ENCODE data around the gene ACVR1B. TPM values are rescaled to one million over a fixed set of nuclear protein-coding genes. Genes with fewer than 3 reads are reported as not detected.

ACVR1B gene
- polyA plus RNA-seq, 10 donors: 10.3 to 19.2 (median 13.1) TPM

GRCh38 chr12:51915003-51915625 is 36.4 kb upstream of the ACVR1B start:
- no peak for DNase-seq

- DNase-seq: no peak
Observed at GRCh38 chr12:51915951-51916350, 35.5 kb upstream of the ACVR1B start.

- DNase-seq: no peak
Observed at GRCh38 chr12:51917041-51917590, 34.4 kb upstream of the ACVR1B start.

GRCh38 chr12:51917746-51918453 is 33.6 kb upstream of the ACVR1B start:
- DNase-seq: peak in 1 of 3 donors; percentile 43

- DNase-seq: no peak
Observed at GRCh38 chr12:51920046-51920445, 31.5 kb upstream of the ACVR1B start.

GRCh38 chr12:51921017-51921725 is 30.3 kb upstream of the ACVR1B start:
- peak; percentile 57 to 72 (median 60) for DNase-seq

GRCh38 chr12:51922146-51922545 is 29.4 kb upstream of the ACVR1B start:
- DNase-seq: no peak

- DNase-seq: peak; percentile 46 to 82 (median 62)
Observed at GRCh38 chr12:51922762-51923505, 28.6 kb upstream of the ACVR1B start.

GRCh38 chr12:51923506-51924365 is 27.8 kb upstream of the ACVR1B start:
- peak in 2 of 3 donors; percentile 63 to 78 for DNase-seq

- peak in 1 of 3 donors; percentile 30 for DNase-seq
Observed at GRCh38 chr12:51924551-51925319, 26.8 kb upstream of the ACVR1B start.

GRCh38 chr12:51925346-51926063 is 26.0 kb upstream of the ACVR1B start:
- DNase-seq: no peak

GRCh38 chr12:51926064-51926632 is 25.4 kb upstream of the ACVR1B start:
- DNase-seq: no peak

GRCh38 chr12:51926718-51927117 is 24.8 kb upstream of the ACVR1B start:
- DNase-seq: no peak

- no peak for DNase-seq
Observed at GRCh38 chr12:51932218-51933076, 19.1 kb upstream of the ACVR1B start.

GRCh38 chr12:51934080-51934479 is 17.4 kb upstream of the ACVR1B start:
- DNase-seq: no peak

- DNase-seq: no peak
Observed at GRCh38 chr12:51937926-51938325, 13.6 kb upstream of the ACVR1B start.

GRCh38 chr12:51938726-51939125 is 12.8 kb upstream of the ACVR1B start:
- no peak for DNase-seq

Measured in muscle of back (tissue), 11 donors.